Peyer's patch (tissue), 4 donors: ENCODE data around the gene ANTXR1. TPM values are rescaled to one million over a fixed set of nuclear protein-coding genes. Genes with fewer than 3 reads are reported as not detected.

ENCODE experiments used
- DNase-seq, 3 donors: peaks; one replicate each; pipeline ENCODE4 v3.0.0-alpha.2; 2017 to 2019
- H3K27ac ChIP-seq, 4 donors: fragments of 200-600 bp; sonication (generic); one replicate each; pipeline ENCODE4 v1.5.1; 2016 to 2019
- H3K27me3 ChIP-seq, 2 donors: fragments of 200-600 bp; sonication (generic); one replicate each; pipeline ENCODE4 v1.5.1; 2019
- H3K36me3 ChIP-seq, 3 donors: fragments of 200-600 bp; sonication (generic); one replicate each; pipeline ENCODE4 v1.5.1; 2016 to 2019
- H3K4me1 ChIP-seq, 4 donors: fragments of 200-600 bp; sonication (generic); one replicate each; pipeline ENCODE4 v1.5.1; 2016 to 2019
- H3K4me3 ChIP-seq, 4 donors: fragments of 200-600 bp; sonication (generic); 1 replicate in 3 of 4; 2 replicates in 1 of 4; pipeline ENCODE4 v1.5.1; 2016 to 2019; ENCODE audit warnings: mild to moderate bottlenecking in 1 of 4
- H3K9me3 ChIP-seq, 4 donors: fragments of 200-600 bp; sonication (generic); one replicate each; pipeline ENCODE4 v1.5.1; 2016 to 2019; ENCODE audit warnings: mild to moderate bottlenecking in 1 of 4
- POLR2A ChIP-seq, 2 donors: fragments of 450-650 bp; IDR thresholded peaks; one replicate each; pipeline ENCODE4 v1.5.1; 2017; ENCODE audit warnings: antibody characterized with exemption in 2 of 2, mild to moderate bottlenecking in 2 of 2, moderate library complexity in 2 of 2
- total RNA-seq, 4 donors: library from RNA; depleted of rRNA; stranded (reverse); fragments of >200 nt; gene quantifications; one replicate each; pipeline ENCODE4 v1.1.0, GENCODE V29; 2016
- TF ChIP-seq, protein P1 (sequence below), 6 experiments: fragments of 450-650 bp in 4 of 6; fragments of 200-600 bp in 2 of 6; sonication (generic) in 1 of 6; IDR thresholded peaks; one replicate each; pipeline ENCODE4 v1.5.1; 2017 to 2019; ENCODE audit warnings: antibody characterized with exemption in 6 of 6, mild to moderate bottlenecking in 3 of 6, moderate library complexity in 1 of 6

The ANTXR1 gene
- total RNA-seq, 4 donors from 2014 or later: 5.4 to 39.6 (median 25.0) TPM

DNA sequence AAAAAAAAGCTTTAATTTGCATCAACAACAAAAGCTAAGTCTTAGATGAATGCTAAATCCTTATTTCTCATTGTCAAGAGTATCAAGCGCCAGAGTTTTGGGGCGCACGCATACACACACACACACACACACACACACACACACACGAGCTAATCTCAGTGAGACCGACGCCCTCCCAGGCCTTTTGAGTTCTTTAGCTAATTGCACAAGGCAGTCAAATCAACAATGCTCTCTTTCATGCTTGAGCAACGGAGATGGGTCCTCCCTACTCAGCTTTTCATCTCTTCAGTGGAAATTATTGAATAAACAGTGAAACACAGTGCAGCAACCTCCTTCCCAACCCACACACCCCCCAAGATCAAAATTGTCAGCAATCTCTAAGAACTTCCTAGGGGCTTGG is 19.3 kb upstream of the ANTXR1 start:
- Histone ChIP-seq H3K27ac (no peak overlapping the region), H3K27me3 (no peaks in the 10 kb centered on the region), H3K4me3 (no peak overlapping the region), H3K9me3 (no peaks in the 10 kb centered on the region), H3K36me3 (no peaks in the 10 kb centered on the region), H3K4me1 (no peaks in the 10 kb centered on the region)
- TF ChIP-seq, protein P1, sequence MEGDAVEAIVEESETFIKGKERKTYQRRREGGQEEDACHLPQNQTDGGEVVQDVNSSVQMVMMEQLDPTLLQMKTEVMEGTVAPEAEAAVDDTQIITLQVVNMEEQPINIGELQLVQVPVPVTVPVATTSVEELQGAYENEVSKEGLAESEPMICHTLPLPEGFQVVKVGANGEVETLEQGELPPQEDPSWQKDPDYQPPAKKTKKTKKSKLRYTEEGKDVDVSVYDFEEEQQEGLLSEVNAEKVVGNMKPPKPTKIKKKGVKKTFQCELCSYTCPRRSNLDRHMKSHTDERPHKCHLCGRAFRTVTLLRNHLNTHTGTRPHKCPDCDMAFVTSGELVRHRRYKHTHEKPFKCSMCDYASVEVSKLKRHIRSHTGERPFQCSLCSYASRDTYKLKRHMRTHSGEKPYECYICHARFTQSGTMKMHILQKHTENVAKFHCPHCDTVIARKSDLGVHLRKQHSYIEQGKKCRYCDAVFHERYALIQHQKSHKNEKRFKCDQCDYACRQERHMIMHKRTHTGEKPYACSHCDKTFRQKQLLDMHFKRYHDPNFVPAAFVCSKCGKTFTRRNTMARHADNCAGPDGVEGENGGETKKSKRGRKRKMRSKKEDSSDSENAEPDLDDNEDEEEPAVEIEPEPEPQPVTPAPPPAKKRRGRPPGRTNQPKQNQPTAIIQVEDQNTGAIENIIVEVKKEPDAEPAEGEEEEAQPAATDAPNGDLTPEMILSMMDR (IDR thresholded peaks at IDR 0.05): no peak
- TF ChIP-seq POLR2A (IDR thresholded peaks at IDR 0.05): no peak
- DNase-seq: no peak

DNA sequence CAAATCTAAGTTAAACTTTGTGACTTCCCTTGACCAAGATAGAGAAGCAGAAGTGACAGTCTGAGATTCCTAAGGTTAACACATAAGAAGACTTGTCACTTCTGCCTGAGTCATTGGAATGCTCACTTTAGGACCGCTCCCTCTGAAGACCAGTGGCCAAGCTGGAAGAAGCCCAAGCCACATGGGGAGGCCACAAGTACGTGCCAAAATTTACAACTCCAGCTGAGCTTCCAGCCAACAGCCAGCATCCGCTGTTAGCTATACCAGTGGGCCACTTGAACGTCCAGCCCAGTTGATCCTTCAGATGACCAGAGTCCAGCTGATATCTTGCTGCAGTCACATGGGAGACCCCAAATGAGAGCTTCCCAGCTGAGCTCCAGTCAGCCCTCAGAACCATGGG is 18.1 kb upstream of the ANTXR1 start:
- TF ChIP-seq, protein P1 (IDR thresholded peaks at IDR 0.05): no peak
- no peak for TF ChIP-seq POLR2A (IDR thresholded peaks at IDR 0.05)
- DNase-seq: no peak

DNA sequence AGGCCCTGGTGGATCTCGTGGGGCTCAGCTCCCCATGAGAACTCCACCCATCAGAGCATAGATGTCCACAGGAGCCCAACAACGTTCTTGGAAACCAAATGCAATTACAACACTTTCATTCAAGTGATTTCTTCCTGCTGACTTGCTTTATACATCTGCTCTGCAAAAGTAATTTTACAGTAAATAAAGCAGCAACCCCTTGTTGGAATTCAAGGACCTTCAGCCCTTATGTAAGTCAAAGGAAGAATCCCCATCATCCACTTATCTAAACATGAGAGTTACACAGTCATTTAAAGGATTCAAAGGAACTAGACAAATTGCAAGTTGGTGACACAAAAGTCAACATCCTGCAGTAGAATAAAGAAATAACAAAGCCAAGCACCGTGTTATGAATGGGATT is 17.1 kb upstream of the ANTXR1 start:
- no peaks in the 10 kb centered on the region for H3K36me3 ChIP-seq
- no peaks in the 10 kb centered on the region for H3K9me3 ChIP-seq
- no peak overlapping the region for H3K27ac ChIP-seq
- no peak for TF ChIP-seq POLR2A (IDR thresholded peaks at IDR 0.05)
- TF ChIP-seq, protein P1 (IDR thresholded peaks at IDR 0.05): no peak
- no peak overlapping the region for H3K4me3 ChIP-seq
- H3K27me3 ChIP-seq: no peaks in the 10 kb centered on the region
- no peaks in the 10 kb centered on the region for H3K4me1 ChIP-seq
- DNase-seq: no peak

More for the DNA sequence above, 18.1 kb upstream of the ANTXR1 start:
- Histone ChIP-seq H3K27ac (no peak overlapping the region), H3K36me3 (no peaks in the 10 kb centered on the region), H3K4me1 (no peaks in the 10 kb centered on the region), H3K27me3 (no peaks in the 10 kb centered on the region), H3K9me3 (no peaks in the 10 kb centered on the region), H3K4me3 (no peak overlapping the region)

DNA sequence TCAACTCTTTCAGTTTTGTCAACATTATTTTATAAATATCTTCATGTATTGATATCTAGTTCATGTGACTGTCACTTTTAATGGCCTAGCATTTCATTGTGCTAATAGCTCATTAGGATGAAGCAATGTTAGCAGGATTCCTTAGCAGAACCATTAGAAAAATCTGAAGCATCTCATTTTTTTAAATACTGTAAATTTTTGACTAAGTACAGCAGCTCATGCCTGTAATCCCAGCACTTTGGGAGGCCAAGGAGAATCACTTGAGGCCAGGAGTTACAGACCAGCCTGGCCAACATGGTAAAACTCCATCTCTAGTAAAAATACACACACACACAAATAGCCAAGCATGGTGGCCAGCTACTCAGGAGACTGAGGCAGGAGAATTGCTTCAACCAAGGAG is 15.6 kb upstream of the ANTXR1 start:
- H3K27ac ChIP-seq: no peak overlapping the region
- H3K27me3 ChIP-seq: no peaks in the 10 kb centered on the region
- H3K4me3 ChIP-seq: no peak overlapping the region
- no peaks in the 10 kb centered on the region for H3K4me1 ChIP-seq
- DNase-seq: no peak
- TF ChIP-seq, protein P1 (IDR thresholded peaks at IDR 0.05): no peak
- TF ChIP-seq POLR2A (IDR thresholded peaks at IDR 0.05): no peak
- H3K9me3 ChIP-seq: no peaks in the 10 kb centered on the region
- H3K36me3 ChIP-seq: no peaks in the 10 kb centered on the region

DNA sequence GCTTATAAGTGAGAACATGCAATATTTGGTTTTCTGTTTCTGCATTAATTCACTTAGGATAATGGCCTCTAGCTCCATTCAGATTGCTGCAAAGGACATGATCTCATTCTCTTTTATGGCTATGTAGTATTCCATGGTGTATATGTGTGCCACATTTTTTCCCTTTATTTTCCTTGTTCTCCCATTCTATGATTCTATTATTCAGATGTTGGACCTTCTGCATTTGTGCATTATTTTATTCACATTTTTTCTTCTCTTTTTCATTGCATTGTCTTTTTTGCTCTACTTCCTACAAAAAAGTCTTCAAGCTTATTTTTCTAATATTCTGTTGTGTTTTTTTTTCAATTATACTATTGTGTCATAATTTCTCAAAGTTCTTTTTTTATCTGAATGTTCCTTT is 11.1 kb upstream of the ANTXR1 start:
- TF ChIP-seq, protein P1 (IDR thresholded peaks at IDR 0.05): no peak
- TF ChIP-seq POLR2A (IDR thresholded peaks at IDR 0.05): no peak
- H3K4me1 ChIP-seq: no peaks in the 10 kb centered on the region
- no peak for DNase-seq
- no peaks in the 10 kb centered on the region for H3K27me3 ChIP-seq
- no peak overlapping the region for H3K4me3 ChIP-seq
- H3K9me3 ChIP-seq: no peaks in the 10 kb centered on the region
- no peaks in the 10 kb centered on the region for H3K36me3 ChIP-seq
- H3K27ac ChIP-seq: no peak overlapping the region

DNA sequence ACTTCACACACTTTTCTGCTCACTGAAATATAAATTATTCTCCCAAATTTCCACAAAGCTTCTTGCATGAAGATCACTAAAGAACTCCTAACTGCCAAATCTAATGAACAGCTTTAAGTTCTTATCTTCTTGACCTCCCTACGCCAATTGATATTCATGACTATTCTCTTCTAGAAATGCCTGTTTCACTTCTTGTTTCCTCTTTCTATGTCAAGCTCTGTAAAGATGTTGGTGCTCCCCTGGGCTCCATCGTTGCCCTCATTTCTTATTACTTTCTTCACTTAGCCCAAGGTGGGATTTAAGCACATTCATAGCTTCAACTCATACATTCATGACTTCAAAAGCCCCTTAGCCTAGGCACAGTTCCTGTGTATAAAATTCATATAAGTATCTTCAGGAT is 9.2 kb upstream of the ANTXR1 start:
- Histone ChIP-seq H3K4me1 (no peaks in the 10 kb centered on the region), H3K36me3 (no peaks in the 10 kb centered on the region), H3K4me3 (no peak overlapping the region), H3K9me3 (no peaks in the 10 kb centered on the region), H3K27me3 (no peaks in the 10 kb centered on the region), H3K27ac (no peak overlapping the region)
- DNase-seq: no peak
- TF ChIP-seq POLR2A (IDR thresholded peaks at IDR 0.05): no peak
- TF ChIP-seq, protein P1 (IDR thresholded peaks at IDR 0.05): no peak
